NB4 (cell line): ENCODE data around the gene PRR5L.

Source experiments
- DNase-seq: peaks from one replicate; pipeline ENCODE4 v3.0.0; 2010; ENCODE audit warnings: low read depth
- H3K4me3 ChIP-seq: one replicate; pipeline ENCODE4 v1.5.1; 2011; ENCODE audit warnings: mild to moderate bottlenecking, low read depth, low read length, moderate library complexity
- MYC ChIP-seq: IDR thresholded peaks from 2 replicates; pipeline ENCODE4 v1.6.1; 2011; ENCODE audit warnings: low read depth, low read length
- POLR2A ChIP-seq: IDR thresholded peaks from 2 replicates; pipeline ENCODE4 v1.6.1; 2011; ENCODE audit warnings: mild to moderate bottlenecking; ENCODE audit not compliant: insufficient read length; ENCODE audit errors: extremely low read depth
- TF ChIP-seq, protein P1 (sequence below): IDR thresholded peaks from one replicate; pipeline ENCODE4 v1.5.1; 2012; ENCODE audit warnings: low read depth, low read length
- TF ChIP-seq, protein P2 (sequence below): IDR thresholded peaks from 2 replicates; pipeline ENCODE4 v1.6.1; 2011; ENCODE audit warnings: low read depth, low read length

Gene PRR5L

GRCh38 chr11:36452961-36453360 is 156.9 kb downstream of the PRR5L start:
- DNase-seq, result peak; percentile 84
- TF ChIP-seq MYC (no peak), POLR2A (no peak)
- TF ChIP-seq, protein P1, sequence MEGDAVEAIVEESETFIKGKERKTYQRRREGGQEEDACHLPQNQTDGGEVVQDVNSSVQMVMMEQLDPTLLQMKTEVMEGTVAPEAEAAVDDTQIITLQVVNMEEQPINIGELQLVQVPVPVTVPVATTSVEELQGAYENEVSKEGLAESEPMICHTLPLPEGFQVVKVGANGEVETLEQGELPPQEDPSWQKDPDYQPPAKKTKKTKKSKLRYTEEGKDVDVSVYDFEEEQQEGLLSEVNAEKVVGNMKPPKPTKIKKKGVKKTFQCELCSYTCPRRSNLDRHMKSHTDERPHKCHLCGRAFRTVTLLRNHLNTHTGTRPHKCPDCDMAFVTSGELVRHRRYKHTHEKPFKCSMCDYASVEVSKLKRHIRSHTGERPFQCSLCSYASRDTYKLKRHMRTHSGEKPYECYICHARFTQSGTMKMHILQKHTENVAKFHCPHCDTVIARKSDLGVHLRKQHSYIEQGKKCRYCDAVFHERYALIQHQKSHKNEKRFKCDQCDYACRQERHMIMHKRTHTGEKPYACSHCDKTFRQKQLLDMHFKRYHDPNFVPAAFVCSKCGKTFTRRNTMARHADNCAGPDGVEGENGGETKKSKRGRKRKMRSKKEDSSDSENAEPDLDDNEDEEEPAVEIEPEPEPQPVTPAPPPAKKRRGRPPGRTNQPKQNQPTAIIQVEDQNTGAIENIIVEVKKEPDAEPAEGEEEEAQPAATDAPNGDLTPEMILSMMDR, result no peak
- TF ChIP-seq, protein P2, sequence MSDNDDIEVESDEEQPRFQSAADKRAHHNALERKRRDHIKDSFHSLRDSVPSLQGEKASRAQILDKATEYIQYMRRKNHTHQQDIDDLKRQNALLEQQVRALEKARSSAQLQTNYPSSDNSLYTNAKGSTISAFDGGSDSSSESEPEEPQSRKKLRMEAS, result no peak
- no peak overlapping the region for H3K4me3 ChIP-seq

- TF ChIP-seq, protein P1, result no peak
- no peak for TF ChIP-seq MYC
- TF ChIP-seq, protein P2, result no peak
- TF ChIP-seq POLR2A, result no peak
- DNase-seq, result peak; percentile 72
- no peak overlapping the region for H3K4me3 ChIP-seq
Observed at GRCh38 chr11:36453678-36454077, 157.6 kb downstream of the PRR5L start.

DNA sequence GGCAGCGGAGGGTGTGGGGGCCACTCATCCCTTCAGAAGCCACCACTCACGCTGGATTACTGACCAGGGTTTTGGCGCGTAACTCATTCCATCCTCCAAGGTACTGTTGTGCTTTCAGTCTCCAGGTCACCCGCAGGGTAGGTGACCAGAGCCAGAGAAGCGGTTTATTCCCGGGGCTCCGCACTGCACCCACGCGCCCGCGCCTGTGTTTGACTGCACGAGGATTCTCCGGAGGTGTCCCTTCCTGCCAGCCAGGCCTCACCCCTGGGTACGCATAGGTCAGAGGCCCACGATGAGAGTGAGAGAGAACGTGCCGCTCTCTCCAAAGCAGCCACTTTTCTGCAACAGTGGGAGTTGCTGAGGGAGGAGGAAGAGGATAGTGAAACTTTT is 158.5 kb downstream of the PRR5L start:
- TF ChIP-seq, protein P2, result no peak
- TF ChIP-seq, protein P1, result no peak
- TF ChIP-seq MYC (no peak), POLR2A (no peak)
- DNase-seq, result no peak

DNA sequence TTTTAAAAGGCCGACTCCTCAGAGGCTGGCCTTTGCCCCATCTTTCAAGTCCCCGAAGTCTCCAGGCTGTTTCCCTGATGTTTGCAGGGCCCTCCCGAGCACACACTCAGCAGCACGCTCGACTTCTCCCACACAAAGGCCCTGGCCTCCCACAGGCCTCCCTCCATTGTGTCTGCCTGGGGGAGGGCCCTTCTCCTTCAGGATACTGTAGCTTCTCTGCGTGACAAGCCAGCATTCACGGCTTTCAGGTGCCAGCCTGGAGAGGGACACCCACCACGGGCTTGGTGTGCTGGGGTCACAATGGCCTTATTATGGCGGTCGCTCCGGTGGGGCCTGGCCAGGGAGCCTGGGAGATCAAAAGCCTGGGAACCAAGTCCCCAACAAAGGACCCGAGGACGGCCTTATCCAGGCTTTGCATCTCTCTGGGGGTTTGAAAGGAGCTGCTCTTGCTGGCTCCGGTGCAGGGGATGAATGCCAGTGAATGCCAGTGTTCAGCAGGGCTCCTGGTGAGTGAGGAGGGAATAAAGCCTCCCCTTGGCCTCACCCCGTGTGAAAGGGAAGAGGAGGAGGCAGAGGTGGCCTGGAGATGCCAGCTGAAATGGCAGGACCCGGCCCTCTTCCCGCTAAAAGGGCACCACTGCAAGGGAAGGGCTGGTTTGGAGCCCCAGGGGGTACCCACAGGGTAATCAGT is 159.0 kb downstream of the PRR5L start:
- DNase-seq, result peak; percentile 44
- no peak overlapping the region for H3K4me3 ChIP-seq
- TF ChIP-seq POLR2A (no peak), MYC (no peak)
- TF ChIP-seq, protein P2, result no peak
- TF ChIP-seq, protein P1, result no peak

More for the DNA sequence above, 158.5 kb downstream of the PRR5L start:
- no peak overlapping the region for H3K4me3 ChIP-seq

GRCh38 chr11:36455658-36456111 is 159.6 kb downstream of the PRR5L start:
- peak; percentile 90 for DNase-seq
- no peak overlapping the region for H3K4me3 ChIP-seq
- TF ChIP-seq, protein P1, result no peak
- TF ChIP-seq, protein P2, result 0 out of 2 replicates have a peak, but pooled peaks have one; percentile 18
- TF ChIP-seq MYC (no peak), POLR2A (no peak)
